GM23338 (cell line): ENCODE data around the gene OSBPL1A. TPM values are rescaled to one million over a fixed set of nuclear protein-coding genes. Genes with fewer than 3 reads are reported as not detected.

ENCODE experiments used
- ATAC-seq: fragments of 200-7000 bp; cut with Tn5 transposase; 3 replicates; pipeline ENCODE4 v1.9.1; 2020
- DNase-seq: peaks from one replicate; pipeline ENCODE4 v3.0.0-alpha.2; 2015; ENCODE audit warnings: low spot score
- H2AFZ ChIP-seq: fragments of 200-600 bp; sonication (generic); 2 replicates; pipeline ENCODE4 v1.8.0; 2016; ENCODE audit warnings: antibody characterized with exemption, mild to moderate bottlenecking, moderate library complexity
- H3F3A ChIP-seq: fragments of 200-600 bp; sonication (generic); replicated peaks from 2 replicates; pipeline ENCODE4 v1.8.0; 2017; ENCODE audit warnings: antibody characterized with exemption, mixed run types, low read depth
- H3K27ac ChIP-seq: fragments of 200-600 bp; sonication (generic); 2 replicates; pipeline ENCODE4 v1.6.1; 2016; ENCODE audit warnings: low read depth
- H3K27me3 ChIP-seq: fragments of 200-600 bp; sonication (generic); 2 replicates; pipeline ENCODE4 v1.8.0; 2016; ENCODE audit warnings: mild to moderate bottlenecking, mixed run types, moderate library complexity; ENCODE audit not compliant: insufficient read depth
- H3K36me3 ChIP-seq: fragments of 200-600 bp; sonication (generic); 2 replicates; pipeline ENCODE4 v1.8.0; 2016; ENCODE audit warnings: mild to moderate bottlenecking; ENCODE audit not compliant: insufficient read depth
- H3K4me1 ChIP-seq: fragments of 200-600 bp; sonication (generic); 2 replicates; pipeline ENCODE4 v1.8.0; 2016; ENCODE audit warnings: mild to moderate bottlenecking, moderate library complexity; ENCODE audit not compliant: insufficient read depth
- H3K4me2 ChIP-seq: fragments of 200-600 bp; sonication (generic); 2 replicates; pipeline ENCODE4 v1.7.1; 2017; ENCODE audit warnings: mixed run types
- H3K4me3 ChIP-seq: fragments of 200-600 bp; sonication (generic); 2 replicates; pipeline ENCODE4 v1.6.1; 2016; ENCODE audit warnings: mixed run types
- H3K79me2 ChIP-seq: fragments of 200-600 bp; sonication (generic); replicated peaks from 2 replicates; pipeline ENCODE4 v1.8.0; 2017; ENCODE audit warnings: mild to moderate bottlenecking; ENCODE audit not compliant: insufficient read depth
- H3K9me2 ChIP-seq: fragments of 200-600 bp; sonication (generic); 2 replicates; pipeline ENCODE4 v1.8.0; 2017; ENCODE audit not compliant: insufficient read depth
- H4K20me1 ChIP-seq: fragments of 200-600 bp; sonication (generic); replicated peaks from 2 replicates; pipeline ENCODE4 v1.8.0; 2017; ENCODE audit warnings: mild to moderate bottlenecking; ENCODE audit not compliant: insufficient read depth
- H3K27ac Mint-ChIP-seq: 2 replicates; pipeline ENCODE4 v1.8.0; 2020; ENCODE audit warnings: inconsistent platforms, mild to moderate bottlenecking, moderate library complexity, mixed read lengths
- H3K27me3 Mint-ChIP-seq: 3 replicates; pipeline ENCODE4 v1.8.0; 2022; ENCODE audit warnings: low read depth, mild to moderate bottlenecking, moderate library complexity, mixed read lengths, inconsistent platforms; ENCODE audit not compliant: insufficient read depth, poor library complexity
- H3K36me3 Mint-ChIP-seq: 3 replicates; pipeline ENCODE4 v1.8.0; 2021; ENCODE audit warnings: low read depth, mild to moderate bottlenecking, inconsistent platforms, moderate library complexity, mixed read lengths
- H3K4me1 Mint-ChIP-seq: 3 replicates; pipeline ENCODE4 v1.8.0; 2020; ENCODE audit warnings: mild to moderate bottlenecking, inconsistent platforms, mixed read lengths
- H3K4me3 Mint-ChIP-seq: 3 replicates; pipeline ENCODE4 v1.8.0; 2021; ENCODE audit warnings: moderate library complexity, mild to moderate bottlenecking, inconsistent platforms, mixed read lengths
- H3K9me3 Mint-ChIP-seq: 3 replicates; pipeline ENCODE4 v1.8.0; 2020; ENCODE audit warnings: moderate library complexity, mild to moderate bottlenecking, inconsistent platforms, mixed read lengths
- CREB1 ChIP-seq: fragments of 250-450 bp; sonication (Bioruptor Pico); IDR thresholded peaks from 2 replicates; pipeline ENCODE4 v1.5.0; 2020; ENCODE audit warnings: low read depth, mild to moderate bottlenecking, moderate library complexity
- EZH2 ChIP-seq: fragments of 200-600 bp; sonication (generic); IDR thresholded peaks from one replicate; pipeline ENCODE4 v1.8.0; 2017; ENCODE audit warnings: antibody characterized with exemption, mild to moderate bottlenecking, low read depth; ENCODE audit not compliant: unreplicated experiment
- EZH2phosphoT487 ChIP-seq: fragments of 200-600 bp; sonication (generic); IDR thresholded peaks from one replicate; pipeline ENCODE4 v1.8.1; 2018; ENCODE audit warnings: antibody characterized with exemption; ENCODE audit not compliant: unreplicated experiment
- JUNB ChIP-seq: IDR thresholded peaks from one replicate; pipeline ENCODE4 v1.6.1; 2016; ENCODE audit warnings: antibody characterized with exemption; ENCODE audit not compliant: unreplicated experiment
- NANOG ChIP-seq: IDR thresholded peaks from 2 replicates; pipeline ENCODE4 v1.6.1; 2016; ENCODE audit warnings: antibody characterized with exemption, borderline replicate concordance
- POLR2AphosphoS5 ChIP-seq: IDR thresholded peaks from 2 replicates; pipeline ENCODE4 v1.6.1; 2016; ENCODE audit warnings: antibody characterized with exemption, low read depth
- STAT1 ChIP-seq: IDR thresholded peaks from one replicate; pipeline ENCODE4 v1.6.1; 2016; ENCODE audit warnings: antibody characterized with exemption; ENCODE audit not compliant: unreplicated experiment
- ZNF114 ChIP-seq: fragments of 250-450 bp; sonication (Bioruptor Pico); IDR thresholded peaks from 2 replicates; pipeline ENCODE4 v1.5.0; 2020; ENCODE audit warnings: mild to moderate bottlenecking, moderate library complexity
- ZNF331 ChIP-seq: fragments of 250-450 bp; sonication (Bioruptor Pico); IDR thresholded peaks from 2 replicates; pipeline ENCODE4 v1.5.0; 2020; ENCODE audit warnings: low read depth, mild to moderate bottlenecking, moderate library complexity
- polyA plus RNA-seq: library from polyadenylated mRNA; unstranded; fragments of >200 nt; fragmentation: Nextera tagmentation; extraction: Ambion mirVana; gene quantifications from 2 replicates; pipeline ENCODE4 v1.2.1, GENCODE V29; 2016
- total RNA-seq: library from RNA; depleted of rRNA; stranded (reverse); fragments of >200 nt; shearing (Covaris generic); gene quantifications from 2 replicates; pipeline ENCODE4 v1.2.3, GENCODE V29; 2014
- TF ChIP-seq, protein P1 (sequence below): IDR thresholded peaks from 2 replicates; pipeline ENCODE4 v1.6.1; 2016; ENCODE audit warnings: antibody characterized with exemption
- TF ChIP-seq, protein P2 (sequence below): fragments of 250-450 bp; sonication (Bioruptor Pico); IDR thresholded peaks from 2 replicates; pipeline ENCODE4 v1.5.0; 2020; ENCODE audit warnings: mild to moderate bottlenecking, moderate library complexity
- TF ChIP-seq, protein P3 (sequence below), 2 experiments: fragments of 200-600 bp in 1 of 2; sonication (generic) in 1 of 2; conservative IDR thresholded peaks; 2 replicates each; pipeline versions ENCODE4 v1.5.1 to v1.6.1; 2016 to 2017; ENCODE audit warnings: antibody characterized with exemption in 2 of 2, low read depth in 2 of 2, mild to moderate bottlenecking in 2 of 2, moderate library complexity in 1 of 2
- TF ChIP-seq, protein P4 (sequence below): IDR thresholded peaks from one replicate; pipeline ENCODE4 v1.6.1; 2018; ENCODE audit warnings: antibody characterized with exemption; ENCODE audit not compliant: unreplicated experiment

OSBPL1A gene
- total and polyA plus RNA-seq, 2 experiments from 2014 or later = 55.6 to 71.4 TPM

DNA sequence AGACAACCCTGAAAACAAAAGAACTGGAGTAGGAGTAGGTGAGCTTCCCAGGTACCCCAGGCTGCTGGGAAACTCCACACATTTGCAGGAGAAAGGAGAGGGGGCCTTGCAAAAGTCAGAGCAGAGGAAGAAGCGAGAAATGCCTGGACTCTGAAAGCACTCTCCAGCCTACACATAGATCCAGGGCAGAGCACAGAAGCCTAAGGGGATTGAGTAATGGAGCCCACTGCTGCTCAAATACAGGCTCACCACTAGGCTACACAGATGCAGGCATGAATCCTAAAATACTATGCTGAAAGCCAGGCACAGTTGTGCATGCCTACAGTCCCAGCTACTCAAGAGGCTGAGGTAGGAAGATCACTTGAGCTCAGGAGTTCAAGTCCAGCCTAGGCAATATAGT lies 33.4 kb downstream of the OSBPL1A start:
- no peak overlapping the region for H3K4me2 ChIP-seq
- peak; percentile 30 for DNase-seq
- peak overlapping the region; percentile 77; the same call in 1 of the 2 replicates for H3K27ac Mint-ChIP-seq
- H3K27me3 ChIP-seq = no peaks in the 10 kb centered on the region
- peak; percentile 70 for ATAC-seq
- H3K27ac ChIP-seq = peak overlapping the region; percentile 69
- H3K9me2 ChIP-seq = no peaks in the 10 kb centered on the region
- TF ChIP-seq, protein P1, sequence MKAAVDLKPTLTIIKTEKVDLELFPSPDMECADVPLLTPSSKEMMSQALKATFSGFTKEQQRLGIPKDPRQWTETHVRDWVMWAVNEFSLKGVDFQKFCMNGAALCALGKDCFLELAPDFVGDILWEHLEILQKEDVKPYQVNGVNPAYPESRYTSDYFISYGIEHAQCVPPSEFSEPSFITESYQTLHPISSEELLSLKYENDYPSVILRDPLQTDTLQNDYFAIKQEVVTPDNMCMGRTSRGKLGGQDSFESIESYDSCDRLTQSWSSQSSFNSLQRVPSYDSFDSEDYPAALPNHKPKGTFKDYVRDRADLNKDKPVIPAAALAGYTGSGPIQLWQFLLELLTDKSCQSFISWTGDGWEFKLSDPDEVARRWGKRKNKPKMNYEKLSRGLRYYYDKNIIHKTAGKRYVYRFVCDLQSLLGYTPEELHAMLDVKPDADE = no peak
- TF ChIP-seq POLR2AphosphoS5 (no peak), EZH2 (no peak), NANOG (no peak), STAT1 (no peak), ZNF114 (CRISPR knock-in tag) (no peak), EZH2phosphoT487 (no peak), JUNB (no peak), CREB1 (no peak), ZNF331 (CRISPR knock-in tag) (no peak)
- TF ChIP-seq, protein P2, sequence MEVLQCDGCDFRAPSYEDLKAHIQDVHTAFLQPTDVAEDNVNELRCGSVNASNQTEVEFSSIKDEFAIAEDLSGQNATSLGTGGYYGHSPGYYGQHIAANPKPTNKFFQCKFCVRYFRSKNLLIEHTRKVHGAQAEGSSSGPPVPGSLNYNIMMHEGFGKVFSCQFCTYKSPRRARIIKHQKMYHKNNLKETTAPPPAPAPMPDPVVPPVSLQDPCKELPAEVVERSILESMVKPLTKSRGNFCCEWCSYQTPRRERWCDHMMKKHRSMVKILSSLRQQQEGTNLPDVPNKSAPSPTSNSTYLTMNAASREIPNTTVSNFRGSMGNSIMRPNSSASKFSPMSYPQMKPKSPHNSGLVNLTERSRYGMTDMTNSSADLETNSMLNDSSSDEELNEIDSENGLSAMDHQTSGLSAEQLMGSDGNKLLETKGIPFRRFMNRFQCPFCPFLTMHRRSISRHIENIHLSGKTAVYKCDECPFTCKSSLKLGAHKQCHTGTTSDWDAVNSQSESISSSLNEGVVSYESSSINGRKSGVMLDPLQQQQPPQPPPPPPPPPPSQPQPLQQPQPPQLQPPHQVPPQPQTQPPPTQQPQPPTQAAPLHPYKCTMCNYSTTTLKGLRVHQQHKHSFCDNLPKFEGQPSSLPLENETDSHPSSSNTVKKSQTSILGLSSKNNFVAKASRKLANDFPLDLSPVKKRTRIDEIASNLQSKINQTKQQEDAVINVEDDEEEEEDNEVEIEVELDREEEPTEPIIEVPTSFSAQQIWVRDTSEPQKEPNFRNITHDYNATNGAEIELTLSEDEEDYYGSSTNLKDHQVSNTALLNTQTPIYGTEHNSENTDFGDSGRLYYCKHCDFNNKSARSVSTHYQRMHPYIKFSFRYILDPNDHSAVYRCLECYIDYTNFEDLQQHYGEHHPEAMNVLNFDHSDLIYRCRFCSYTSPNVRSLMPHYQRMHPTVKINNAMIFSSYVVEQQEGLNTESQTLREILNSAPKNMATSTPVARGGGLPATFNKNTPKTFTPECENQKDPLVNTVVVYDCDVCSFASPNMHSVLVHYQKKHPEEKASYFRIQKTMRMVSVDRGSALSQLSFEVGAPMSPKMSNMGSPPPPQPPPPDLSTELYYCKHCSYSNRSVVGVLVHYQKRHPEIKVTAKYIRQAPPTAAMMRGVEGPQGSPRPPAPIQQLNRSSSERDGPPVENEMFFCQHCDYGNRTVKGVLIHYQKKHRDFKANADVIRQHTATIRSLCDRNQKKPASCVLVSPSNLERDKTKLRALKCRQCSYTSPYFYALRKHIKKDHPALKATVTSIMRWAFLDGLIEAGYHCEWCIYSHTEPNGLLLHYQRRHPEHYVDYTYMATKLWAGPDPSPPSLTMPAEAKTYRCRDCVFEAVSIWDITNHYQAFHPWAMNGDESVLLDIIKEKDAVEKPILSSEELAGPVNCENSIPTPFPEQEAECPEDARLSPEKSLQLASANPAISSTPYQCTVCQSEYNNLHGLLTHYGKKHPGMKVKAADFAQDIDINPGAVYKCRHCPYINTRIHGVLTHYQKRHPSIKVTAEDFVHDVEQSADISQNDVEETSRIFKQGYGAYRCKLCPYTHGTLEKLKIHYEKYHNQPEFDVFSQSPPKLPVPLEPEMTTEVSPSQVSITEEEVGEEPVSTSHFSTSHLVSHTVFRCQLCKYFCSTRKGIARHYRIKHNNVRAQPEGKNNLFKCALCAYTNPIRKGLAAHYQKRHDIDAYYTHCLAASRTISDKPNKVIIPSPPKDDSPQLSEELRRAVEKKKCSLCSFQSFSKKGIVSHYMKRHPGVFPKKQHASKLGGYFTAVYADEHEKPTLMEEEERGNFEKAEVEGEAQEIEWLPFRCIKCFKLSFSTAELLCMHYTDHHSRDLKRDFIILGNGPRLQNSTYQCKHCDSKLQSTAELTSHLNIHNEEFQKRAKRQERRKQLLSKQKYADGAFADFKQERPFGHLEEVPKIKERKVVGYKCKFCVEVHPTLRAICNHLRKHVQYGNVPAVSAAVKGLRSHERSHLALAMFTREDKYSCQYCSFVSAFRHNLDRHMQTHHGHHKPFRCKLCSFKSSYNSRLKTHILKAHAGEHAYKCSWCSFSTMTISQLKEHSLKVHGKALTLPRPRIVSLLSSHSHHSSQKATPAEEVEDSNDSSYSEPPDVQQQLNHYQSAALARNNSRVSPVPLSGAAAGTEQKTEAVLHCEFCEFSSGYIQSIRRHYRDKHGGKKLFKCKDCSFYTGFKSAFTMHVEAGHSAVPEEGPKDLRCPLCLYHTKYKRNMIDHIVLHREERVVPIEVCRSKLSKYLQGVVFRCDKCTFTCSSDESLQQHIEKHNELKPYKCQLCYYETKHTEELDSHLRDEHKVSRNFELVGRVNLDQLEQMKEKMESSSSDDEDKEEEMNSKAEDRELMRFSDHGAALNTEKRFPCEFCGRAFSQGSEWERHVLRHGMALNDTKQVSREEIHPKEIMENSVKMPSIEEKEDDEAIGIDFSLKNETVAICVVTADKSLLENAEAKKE (CRISPR knock-in tag) = no peak
- TF ChIP-seq, protein P3, sequence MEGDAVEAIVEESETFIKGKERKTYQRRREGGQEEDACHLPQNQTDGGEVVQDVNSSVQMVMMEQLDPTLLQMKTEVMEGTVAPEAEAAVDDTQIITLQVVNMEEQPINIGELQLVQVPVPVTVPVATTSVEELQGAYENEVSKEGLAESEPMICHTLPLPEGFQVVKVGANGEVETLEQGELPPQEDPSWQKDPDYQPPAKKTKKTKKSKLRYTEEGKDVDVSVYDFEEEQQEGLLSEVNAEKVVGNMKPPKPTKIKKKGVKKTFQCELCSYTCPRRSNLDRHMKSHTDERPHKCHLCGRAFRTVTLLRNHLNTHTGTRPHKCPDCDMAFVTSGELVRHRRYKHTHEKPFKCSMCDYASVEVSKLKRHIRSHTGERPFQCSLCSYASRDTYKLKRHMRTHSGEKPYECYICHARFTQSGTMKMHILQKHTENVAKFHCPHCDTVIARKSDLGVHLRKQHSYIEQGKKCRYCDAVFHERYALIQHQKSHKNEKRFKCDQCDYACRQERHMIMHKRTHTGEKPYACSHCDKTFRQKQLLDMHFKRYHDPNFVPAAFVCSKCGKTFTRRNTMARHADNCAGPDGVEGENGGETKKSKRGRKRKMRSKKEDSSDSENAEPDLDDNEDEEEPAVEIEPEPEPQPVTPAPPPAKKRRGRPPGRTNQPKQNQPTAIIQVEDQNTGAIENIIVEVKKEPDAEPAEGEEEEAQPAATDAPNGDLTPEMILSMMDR (conservative IDR thresholded peaks at IDR 0.05; ENCODE audit: low read depth in 2 of 2) = no peak
- TF ChIP-seq, protein P4, sequence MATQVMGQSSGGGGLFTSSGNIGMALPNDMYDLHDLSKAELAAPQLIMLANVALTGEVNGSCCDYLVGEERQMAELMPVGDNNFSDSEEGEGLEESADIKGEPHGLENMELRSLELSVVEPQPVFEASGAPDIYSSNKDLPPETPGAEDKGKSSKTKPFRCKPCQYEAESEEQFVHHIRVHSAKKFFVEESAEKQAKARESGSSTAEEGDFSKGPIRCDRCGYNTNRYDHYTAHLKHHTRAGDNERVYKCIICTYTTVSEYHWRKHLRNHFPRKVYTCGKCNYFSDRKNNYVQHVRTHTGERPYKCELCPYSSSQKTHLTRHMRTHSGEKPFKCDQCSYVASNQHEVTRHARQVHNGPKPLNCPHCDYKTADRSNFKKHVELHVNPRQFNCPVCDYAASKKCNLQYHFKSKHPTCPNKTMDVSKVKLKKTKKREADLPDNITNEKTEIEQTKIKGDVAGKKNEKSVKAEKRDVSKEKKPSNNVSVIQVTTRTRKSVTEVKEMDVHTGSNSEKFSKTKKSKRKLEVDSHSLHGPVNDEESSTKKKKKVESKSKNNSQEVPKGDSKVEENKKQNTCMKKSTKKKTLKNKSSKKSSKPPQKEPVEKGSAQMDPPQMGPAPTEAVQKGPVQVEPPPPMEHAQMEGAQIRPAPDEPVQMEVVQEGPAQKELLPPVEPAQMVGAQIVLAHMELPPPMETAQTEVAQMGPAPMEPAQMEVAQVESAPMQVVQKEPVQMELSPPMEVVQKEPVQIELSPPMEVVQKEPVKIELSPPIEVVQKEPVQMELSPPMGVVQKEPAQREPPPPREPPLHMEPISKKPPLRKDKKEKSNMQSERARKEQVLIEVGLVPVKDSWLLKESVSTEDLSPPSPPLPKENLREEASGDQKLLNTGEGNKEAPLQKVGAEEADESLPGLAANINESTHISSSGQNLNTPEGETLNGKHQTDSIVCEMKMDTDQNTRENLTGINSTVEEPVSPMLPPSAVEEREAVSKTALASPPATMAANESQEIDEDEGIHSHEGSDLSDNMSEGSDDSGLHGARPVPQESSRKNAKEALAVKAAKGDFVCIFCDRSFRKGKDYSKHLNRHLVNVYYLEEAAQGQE = no peak
- peaks cover 22% of the 10 kb centered on the region for H3K4me1 Mint-ChIP-seq
- H3K36me3 ChIP-seq = peaks cover 22% of the 10 kb centered on the region
- no peak overlapping the region for H3K4me3 ChIP-seq
- no peaks in the 10 kb centered on the region for H3K9me3 Mint-ChIP-seq
- H3K4me1 ChIP-seq = peaks cover 3% of the 10 kb centered on the region; the same call in 1 of the 2 replicates
- H3F3A ChIP-seq = no peaks in the 10 kb centered on the region
- peaks cover 7% of the 10 kb centered on the region; the same call in 1 of the 2 replicates for H4K20me1 ChIP-seq
- H3K79me2 ChIP-seq = no peaks in the 10 kb centered on the region
- peaks cover 50% of the 10 kb centered on the region for H3K36me3 Mint-ChIP-seq
- no peak overlapping the region for H2AFZ ChIP-seq
- peaks cover 8% of the 10 kb centered on the region for H3K27me3 Mint-ChIP-seq
- H3K4me3 Mint-ChIP-seq = no peak overlapping the region
